Neural cell (in vitro differentiated cells): ENCODE results near the gene ABHD10.

ENCODE experiments used
- CTCF ChIP-seq: fragments of 450-650 bp; IDR thresholded peaks from 2 replicates; pipeline ENCODE4 v1.5.1; 2014; ENCODE audit warnings: antibody characterized with exemption, mild to moderate bottlenecking, moderate library complexity; ENCODE audit not compliant: poor library complexity, severe bottlenecking
- EP300 ChIP-seq: fragments of 450-650 bp; conservative IDR thresholded peaks from 2 replicates; pipeline ENCODE4 v1.6.1; 2014; ENCODE audit warnings: antibody characterized with exemption, mild to moderate bottlenecking, moderate library complexity; ENCODE audit not compliant: poor library complexity, severe bottlenecking
- EZH2 ChIP-seq: fragments of 200-600, 300-800 bp; shearing (Covaris generic), sonication (generic); IDR thresholded peaks from 2 replicates; pipeline ENCODE4 v1.6.1; 2014; ENCODE audit warnings: antibody characterized with exemption, low read length, borderline replicate concordance, mild to moderate bottlenecking; ENCODE audit not compliant: insufficient read depth, poor library complexity, severe bottlenecking
- MXI1 ChIP-seq: fragments of 450-650 bp; conservative IDR thresholded peaks from 2 replicates; pipeline ENCODE4 v1.6.1; 2014; ENCODE audit warnings: antibody characterized with exemption, mild to moderate bottlenecking; ENCODE audit not compliant: poor library complexity, severe bottlenecking
- POLR2AphosphoS5 ChIP-seq: IDR thresholded peaks from 2 replicates; pipeline ENCODE4 v1.6.1; 2012
- RAD21 ChIP-seq: fragments of 450-650 bp; conservative IDR thresholded peaks from 2 replicates; pipeline ENCODE4 v1.6.1; 2014; ENCODE audit warnings: antibody characterized with exemption, mild to moderate bottlenecking, moderate library complexity
- TAF1 ChIP-seq: IDR thresholded peaks from 2 replicates; pipeline ENCODE4 v1.6.1; 2012; ENCODE audit warnings: low read depth

GRCh38 chr3:111993038-111993437 lies 14.2 kb downstream of the ABHD10 start:
- TF ChIP-seq MXI1 (no peak), CTCF (no peak), EZH2 (no peak), TAF1 (no peak), POLR2AphosphoS5 (no peak), RAD21 (no peak), EP300 (no peak)
